GM10847 (cell line): ENCODE data around the gene SMYD3.

Experiments used
- POLR2A ChIP-seq: IDR thresholded peaks from 2 replicates; pipeline ENCODE4 v1.6.1; 2011; ENCODE audit not compliant: insufficient read length; ENCODE audit errors: extremely low read depth

SMYD3 gene

DNA sequence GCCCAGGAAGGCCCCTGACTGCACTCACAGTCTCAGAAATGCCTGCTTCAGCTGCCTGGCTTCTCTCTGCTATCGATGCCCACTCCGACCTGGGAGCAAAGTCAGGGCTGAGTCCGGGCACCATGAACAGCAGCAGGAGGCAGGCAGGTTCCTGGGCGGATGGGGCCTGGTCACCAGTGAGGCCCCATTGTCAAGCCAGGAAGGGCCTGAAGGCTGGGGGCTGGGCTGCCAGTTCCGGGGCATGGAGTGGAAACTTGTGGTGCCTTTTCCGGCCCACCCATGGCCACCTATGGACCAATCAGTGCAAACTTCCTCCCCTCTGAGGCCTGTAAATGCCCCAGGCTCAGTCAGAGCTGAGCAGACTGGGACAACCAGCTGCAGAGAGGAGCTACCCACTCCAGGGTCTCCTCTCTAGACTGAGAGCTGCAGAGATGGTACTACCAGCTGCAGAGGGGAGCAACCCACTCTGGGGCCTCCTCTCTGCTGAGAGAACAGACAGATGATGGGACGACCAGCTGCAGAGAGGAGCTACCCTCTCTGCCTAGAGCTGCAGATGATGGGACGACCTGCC is 286.5 kb downstream of the SMYD3 start:
- no peak for TF ChIP-seq POLR2A

DNA sequence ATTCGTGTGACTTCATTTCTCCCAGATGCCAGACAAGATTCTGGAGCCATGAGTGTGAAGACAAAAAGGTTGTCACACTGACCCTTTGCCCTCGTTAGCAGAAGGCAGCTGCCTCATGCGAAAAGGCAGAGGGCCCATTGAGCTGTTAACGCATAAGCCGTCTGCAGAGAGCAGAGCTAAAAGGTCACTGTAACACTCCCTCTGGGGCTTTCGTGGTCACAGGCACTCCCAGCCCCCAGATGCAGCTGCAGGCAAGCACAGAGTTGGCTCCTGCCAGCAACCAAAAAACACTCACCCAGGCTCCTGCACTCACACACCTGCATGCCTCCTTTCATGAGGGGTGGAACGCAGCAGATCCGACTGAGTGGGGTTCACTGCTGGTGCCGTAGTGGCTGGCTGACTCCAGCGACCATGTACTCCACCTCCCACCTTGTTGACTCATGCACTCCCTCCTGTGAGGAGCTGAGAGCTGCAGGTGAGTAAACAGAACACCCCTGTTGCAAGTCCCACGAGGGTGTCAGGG is 287.5 kb downstream of the SMYD3 start:
- no peak for TF ChIP-seq POLR2A

DNA sequence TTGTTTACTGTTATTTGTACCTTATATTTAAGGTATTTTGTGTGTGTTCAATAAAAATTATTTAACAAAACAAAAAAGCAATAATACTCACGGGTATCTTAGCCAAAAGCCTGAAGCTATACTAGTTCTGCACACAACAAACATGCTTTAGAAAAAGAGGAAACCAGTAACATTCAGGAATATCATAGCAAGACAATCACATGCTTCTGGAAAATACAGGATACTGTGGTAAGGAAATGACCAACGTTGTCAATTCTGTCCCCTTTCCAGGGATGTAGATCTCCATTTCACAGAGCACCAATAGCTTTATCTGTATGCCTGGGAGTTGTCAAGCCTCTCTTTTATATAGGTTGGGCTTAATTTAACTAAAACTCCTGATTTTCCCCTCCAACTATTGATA is 288.4 kb downstream of the SMYD3 start:
- no peak for TF ChIP-seq POLR2A

DNA sequence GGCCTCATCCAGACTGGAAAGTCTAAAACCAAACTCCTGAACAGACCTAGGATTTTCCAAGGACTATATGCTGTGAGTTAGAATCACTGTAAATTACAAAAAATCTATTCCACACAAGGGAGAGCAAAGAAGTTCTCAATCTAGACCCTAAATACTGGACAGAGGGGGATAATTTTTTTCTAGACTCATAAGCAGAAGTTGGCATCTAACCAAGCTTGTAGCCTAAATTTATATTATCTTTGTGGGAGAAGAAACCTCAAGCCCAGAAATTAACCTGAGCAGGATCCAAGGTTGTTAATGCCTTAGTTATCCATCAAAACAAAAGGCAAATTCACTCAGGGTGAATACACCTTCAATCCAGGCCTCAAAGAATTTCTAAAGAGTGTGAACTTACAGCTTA is 290.2 kb downstream of the SMYD3 start:
- no peak for TF ChIP-seq POLR2A

DNA sequence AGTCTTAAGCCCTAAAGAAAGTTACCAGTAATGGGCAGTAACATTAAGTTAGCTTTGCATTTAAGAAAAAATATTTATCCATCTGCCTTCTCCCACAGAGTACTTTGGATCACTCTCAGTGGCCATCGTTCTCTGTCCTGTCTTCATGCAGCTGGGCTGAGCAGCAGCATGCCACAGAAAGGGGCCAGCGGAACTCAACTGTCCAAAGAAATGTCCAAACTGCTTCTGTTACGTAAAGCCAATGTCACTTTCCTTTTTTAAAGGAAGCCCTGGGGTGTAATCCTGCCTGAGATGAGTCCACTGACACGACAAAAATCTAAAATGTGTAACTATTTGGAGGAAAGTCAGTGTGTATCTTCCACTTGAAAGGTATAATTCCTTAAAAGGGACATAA is 291.6 kb downstream of the SMYD3 start:
- no peak for TF ChIP-seq POLR2A

DNA sequence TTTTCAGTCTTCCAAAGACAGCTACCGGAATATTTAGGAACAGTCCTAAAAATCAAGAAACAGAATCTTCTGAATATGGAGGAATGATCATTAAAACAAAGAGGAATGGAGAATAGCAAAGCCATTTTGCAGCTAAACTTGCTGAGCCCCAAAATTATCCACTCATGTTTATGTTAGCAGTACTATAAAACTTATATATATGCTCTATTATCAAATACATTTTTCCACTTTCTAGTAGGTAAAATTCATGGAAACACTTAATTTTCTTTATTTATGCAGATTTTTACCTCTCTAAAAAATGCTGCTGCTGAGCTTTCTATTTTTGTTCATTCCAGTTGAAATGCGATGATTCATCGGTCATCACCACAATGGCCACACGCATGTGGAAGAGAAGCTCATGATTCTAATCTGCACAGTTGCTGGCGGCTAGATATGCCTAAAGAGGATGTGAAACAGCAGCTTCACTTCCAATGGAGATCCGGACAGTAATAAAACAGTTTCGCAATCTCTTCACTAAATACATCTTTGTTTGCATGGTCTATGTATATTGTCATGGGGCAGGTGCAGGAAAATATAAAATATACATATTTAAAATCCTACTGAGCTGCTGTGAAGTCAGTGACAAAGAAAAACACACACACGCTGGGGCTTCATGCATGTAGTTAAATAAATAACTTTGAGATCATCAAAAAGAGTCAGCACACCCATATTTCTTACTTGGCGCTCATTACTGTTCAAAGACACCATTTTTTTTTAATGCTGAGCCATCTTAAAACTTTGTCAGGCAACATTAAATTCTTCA is 292.2 kb downstream of the SMYD3 start:
- no peak for TF ChIP-seq POLR2A

DNA sequence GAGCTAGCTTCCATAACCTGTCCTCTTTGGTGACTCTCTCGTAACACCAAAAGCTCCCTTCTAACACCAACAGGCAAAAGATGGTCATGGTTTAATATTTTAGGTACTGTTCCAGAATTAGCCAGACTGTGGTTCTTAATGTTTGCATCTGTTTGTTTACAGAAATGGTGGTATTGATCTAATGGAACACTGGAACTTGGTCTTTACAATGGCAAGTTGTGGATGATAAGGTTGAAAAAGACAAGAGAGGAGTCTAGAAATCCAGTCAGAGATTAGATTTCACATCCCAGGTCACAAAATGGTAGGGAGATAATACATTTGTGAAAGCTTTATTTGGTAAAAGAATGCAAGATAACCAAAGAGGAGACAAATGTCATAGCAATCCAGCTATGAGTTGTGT is 293.1 kb downstream of the SMYD3 start:
- no peak for TF ChIP-seq POLR2A

DNA sequence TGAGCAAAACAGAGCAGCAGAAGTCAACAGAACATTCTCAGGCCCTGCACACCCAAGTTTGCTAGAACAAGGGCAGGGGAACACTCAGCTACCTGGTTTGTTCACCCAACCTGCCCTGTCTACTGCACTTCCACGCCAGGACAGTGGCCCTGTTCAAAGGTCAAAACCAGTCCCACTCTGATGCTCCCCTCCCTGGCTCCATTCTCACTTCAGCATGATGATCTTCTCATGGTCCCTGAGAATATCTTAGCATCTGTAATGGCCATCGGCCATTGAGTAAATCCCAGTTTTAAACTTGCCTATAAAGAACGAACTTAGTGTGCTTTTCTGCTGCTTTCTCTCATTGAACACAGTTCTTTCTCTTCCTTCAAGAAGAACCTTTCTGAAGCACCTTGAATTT is 293.6 kb downstream of the SMYD3 start:
- TF ChIP-seq POLR2A: no peak

DNA sequence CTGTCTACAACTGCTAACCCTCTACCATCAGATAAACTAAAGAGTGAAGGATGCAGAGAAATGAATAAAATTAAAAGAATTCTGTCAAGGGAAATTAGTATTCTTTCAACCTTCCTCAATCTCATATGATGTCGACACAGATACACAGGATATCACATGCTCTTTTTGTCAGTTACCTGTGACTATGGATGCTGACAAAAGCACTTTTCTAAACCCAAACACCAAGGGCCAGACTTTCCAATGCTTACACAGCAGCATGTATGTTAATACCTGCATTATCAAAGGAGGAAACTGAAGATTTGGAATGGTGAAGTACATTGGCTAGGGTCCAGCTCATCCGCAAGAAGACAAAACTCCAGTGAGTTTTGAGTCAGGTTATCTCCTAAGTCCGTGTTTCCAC is 294.0 kb downstream of the SMYD3 start:
- no peak for TF ChIP-seq POLR2A

DNA sequence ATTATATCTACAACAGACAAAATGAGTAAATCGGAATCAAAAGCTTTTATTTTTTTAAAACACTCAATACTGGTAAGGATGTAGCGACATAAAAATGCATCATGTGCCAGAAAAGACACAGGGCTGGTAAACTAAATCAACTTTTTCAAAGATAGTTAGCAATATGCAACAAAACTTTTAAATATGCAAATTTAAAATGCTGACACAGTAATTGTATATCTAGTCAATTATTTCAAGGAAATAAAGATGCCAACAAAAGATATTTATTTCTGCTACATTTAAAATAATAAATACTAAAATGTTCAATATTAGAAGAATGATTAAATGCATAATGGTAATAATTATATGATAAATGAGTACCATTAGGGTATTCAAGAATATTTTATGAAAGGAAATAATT is 295.1 kb downstream of the SMYD3 start:
- TF ChIP-seq POLR2A: no peak

DNA sequence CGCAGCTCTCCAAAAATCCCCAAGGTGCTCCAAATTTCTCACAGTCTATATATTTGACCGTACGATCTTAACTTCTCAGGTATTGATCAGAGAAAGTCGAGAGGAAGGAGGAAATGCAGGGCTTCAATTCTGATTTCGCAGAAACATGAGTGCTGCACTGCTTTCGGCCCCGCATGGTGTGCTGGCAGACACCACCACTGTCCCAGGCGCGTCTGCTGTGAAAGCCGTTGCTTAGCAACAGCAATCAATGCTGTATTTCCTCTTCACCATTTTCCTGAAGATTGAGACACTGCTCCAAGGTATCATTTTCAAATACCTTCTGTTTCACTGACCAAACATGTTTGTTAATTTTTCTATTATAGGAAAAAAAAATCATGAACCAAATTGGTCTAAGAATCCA is 296.3 kb downstream of the SMYD3 start:
- TF ChIP-seq POLR2A: no peak

DNA sequence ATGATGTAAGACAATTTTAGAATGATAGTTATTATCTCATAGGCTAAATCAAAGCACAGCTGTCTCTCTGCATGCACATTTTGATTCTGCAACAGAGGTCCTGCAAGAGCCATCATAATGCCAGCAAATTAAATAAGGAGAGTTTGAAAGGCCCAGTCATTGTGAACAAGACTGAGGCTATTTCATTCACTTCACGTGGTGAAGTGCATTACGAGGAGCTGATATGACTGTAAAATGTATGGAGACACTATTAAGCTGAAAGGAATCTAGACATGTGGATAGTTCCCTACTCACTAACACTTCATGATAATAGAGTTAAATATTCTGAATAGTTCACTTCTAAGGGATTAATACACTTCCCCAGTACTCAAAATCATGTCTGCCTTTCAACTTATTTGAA is 299.0 kb downstream of the SMYD3 start:
- no peak for TF ChIP-seq POLR2A

DNA sequence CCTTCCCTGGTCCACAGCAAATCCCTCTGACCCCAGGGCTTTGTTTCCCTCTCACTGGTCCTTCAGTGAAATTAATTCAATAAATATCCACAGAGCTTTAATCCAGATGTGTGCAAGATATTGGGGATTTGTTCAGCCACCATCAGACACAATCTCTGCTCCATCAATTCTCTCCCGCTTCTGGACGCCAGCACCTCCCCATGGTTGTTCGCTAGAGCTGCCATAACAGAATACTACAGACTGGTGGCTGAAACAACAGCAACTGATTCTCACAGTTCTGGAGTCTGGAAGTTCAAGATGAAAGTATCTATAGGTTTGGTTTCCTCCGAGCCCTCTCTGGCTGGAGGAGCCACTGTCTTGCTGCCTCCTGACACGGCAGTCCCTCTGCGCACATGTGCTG is 303.9 kb downstream of the SMYD3 start:
- TF ChIP-seq POLR2A: no peak

DNA sequence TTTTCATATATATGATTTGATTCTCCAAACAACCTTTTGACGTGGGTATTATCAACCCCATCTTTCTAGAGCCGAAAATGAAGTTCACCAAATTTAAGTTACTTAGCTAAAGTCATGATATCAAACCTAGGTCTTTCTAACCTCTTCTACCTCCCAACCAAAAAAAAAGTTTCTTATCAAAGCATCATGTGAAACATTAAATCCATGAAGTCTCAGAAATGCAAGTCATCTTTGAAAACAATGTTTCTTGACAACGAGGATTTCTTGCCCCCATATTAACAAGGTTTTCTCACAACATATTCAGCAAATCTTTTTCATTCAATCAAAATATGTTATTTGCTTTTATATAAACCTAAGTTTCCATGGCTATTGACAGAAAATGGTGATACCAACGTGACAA is 306.3 kb downstream of the SMYD3 start:
- TF ChIP-seq POLR2A: no peak

DNA sequence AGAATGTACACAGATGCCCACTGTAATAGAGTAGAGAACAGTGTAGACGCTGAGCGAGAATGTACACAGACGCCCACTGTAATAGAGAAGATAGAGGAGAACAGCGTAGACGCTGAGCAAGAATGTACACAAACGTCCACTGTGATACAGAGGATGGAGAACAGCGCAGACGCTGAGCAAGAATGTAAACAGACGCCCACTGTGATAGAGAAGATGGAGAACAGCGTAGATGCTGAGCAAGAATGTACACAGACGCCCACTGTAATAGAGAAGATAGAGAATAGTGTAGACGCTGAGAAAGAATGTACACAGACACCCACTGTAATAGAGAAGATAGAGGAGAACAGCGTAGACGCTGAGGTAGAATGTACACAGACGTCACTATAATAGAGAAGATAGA is 306.9 kb downstream of the SMYD3 start:
- no peak for TF ChIP-seq POLR2A

DNA sequence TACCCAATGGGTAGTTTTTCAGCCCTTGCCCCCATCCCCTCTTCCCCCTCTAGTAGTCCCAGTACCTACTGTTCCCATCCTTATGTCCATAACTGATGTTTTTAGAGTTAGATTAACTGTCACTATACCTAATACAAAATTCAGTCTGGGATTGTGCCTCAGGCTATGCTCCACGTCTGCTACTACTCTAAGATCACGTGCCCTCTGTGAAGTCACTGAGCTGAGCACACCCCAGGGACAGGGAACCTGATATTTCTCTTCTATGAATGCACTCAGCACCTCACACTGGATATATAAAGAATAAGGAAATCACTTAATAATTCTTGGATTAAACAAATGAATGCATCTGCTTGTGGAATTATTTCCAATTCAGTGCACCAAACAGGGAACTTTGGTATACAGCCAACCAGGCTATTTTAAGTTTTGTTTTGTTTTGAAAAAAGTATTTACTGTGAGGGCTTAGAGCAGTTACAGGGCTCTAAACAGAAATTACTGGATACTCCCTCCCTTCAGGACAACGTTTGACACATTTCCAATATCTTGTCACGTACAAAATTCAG is 307.9 kb downstream of the SMYD3 start:
- no peak for TF ChIP-seq POLR2A
